GM12878 (cell line): Measurements from ENCODE around the gene MYCBPAP. TPM values are rescaled to one million over a fixed set of nuclear protein-coding genes. Genes with fewer than 3 reads are reported as not detected.

Experiments used
- ATAC-seq: fragments of 200-7000 bp; cut with Tn5 transposase; 3 replicates; pipeline ENCODE4 v1.9.1; 2020; ENCODE audit warnings: mild to moderate bottlenecking, moderate library complexity
- BruUV-seq: library from RNA; stranded (reverse); fragments of 400-500 nt; replicated peaks from 2 replicates; lab custom pipeline; 2021; lab: Mats Ljungman, UMichigan
- CTCF ChIA-PET: fragments of 300-600 bp; sonication (Branson Sonifier 250); formaldehyde crosslinking; extraction: SDS; loops from one replicate; lab custom pipeline; 2021; ENCODE audit warnings: inconsistent platforms; lab: Yijun Ruan, JAX
- POLR2A ChIA-PET: fragments of 350-600 bp; formaldehyde crosslinking; extraction: SDS; loops from one replicate; lab custom pipeline; 2021; ENCODE audit warnings: inconsistent platforms; lab: Charles Lee
- RAD21 ChIA-PET: fragments of 300-600 bp; sonication (Branson Sonifier 250); formaldehyde crosslinking; loops from one replicate; lab custom pipeline; 2023; ENCODE audit warnings: antibody characterized with exemption; ENCODE audit not compliant: unreplicated experiment; lab: Charles Lee
- SMC1A ChIA-PET: fragments of 300-600 bp; sonication (Branson Sonifier 250); formaldehyde crosslinking; loops from one replicate; lab custom pipeline; 2023; ENCODE audit not compliant: unreplicated experiment, uncharacterized antibody; lab: Charles Lee
- DNase-seq: peaks from one replicate; pipeline ENCODE4 v3.0.0-alpha.2; 2011; ENCODE audit warnings: low read depth, low spot score
- FAIRE-seq: peaks from 3 replicates; lab custom pipeline; 2011; peaks lifted over from hg19 to GRCh38; lab: Jason Lieb, UNC
- H2AFZ ChIP-seq: 2 replicates; pipeline ENCODE4 v1.6.0; 2011; ENCODE audit warnings: low read depth, low read length, control low read depth; ENCODE audit not compliant: control insufficient read depth
- H3K27ac ChIP-seq: 2 replicates; pipeline ENCODE4 v1.5.1; 2011; ENCODE audit warnings: control low read depth; ENCODE audit not compliant: control insufficient read depth, insufficient read depth
- H3K27me3 ChIP-seq, 2 experiments: replicated peaks in 1 of 2; 2 replicates each; pipeline versions ENCODE4 v1.6.0 to v1.6.1; 2011; ENCODE audit warnings: low read length in 1 of 2; ENCODE audit not compliant: control insufficient read depth in 2 of 2, insufficient read depth in 2 of 2
- H3K36me3 ChIP-seq, 2 experiments: 2 replicates each; pipeline ENCODE4 v1.5.1; 2011; ENCODE audit warnings: low read length in 1 of 2; ENCODE audit not compliant: control insufficient read depth in 2 of 2, insufficient read depth in 2 of 2
- H3K4me1 ChIP-seq: 2 replicates; pipeline ENCODE4 v1.6.1; 2011; ENCODE audit warnings: mild to moderate bottlenecking, low read length, moderate library complexity, mixed read lengths; ENCODE audit not compliant: control insufficient read depth, insufficient read depth
- H3K4me2 ChIP-seq: 2 replicates; pipeline ENCODE4 v1.6.0; 2011; ENCODE audit warnings: control low read depth; ENCODE audit not compliant: control insufficient read depth, insufficient read depth
- H3K4me3 ChIP-seq: fragments of 200-600 bp; sonication (generic); 2 replicates; pipeline ENCODE4 v1.5.1; 2016
- H3K79me2 ChIP-seq: 2 replicates; pipeline ENCODE4 v1.6.0; 2011; ENCODE audit warnings: low read length; ENCODE audit not compliant: control insufficient read depth, insufficient read depth
- H3K9ac ChIP-seq: 2 replicates; pipeline ENCODE4 v1.8.0; 2011; ENCODE audit warnings: low read length, control low read depth, mixed read lengths; ENCODE audit not compliant: control insufficient read depth, insufficient read depth
- H3K9me3 ChIP-seq: replicated peaks from 3 replicates; pipeline ENCODE4 v1.5.1; 2011; ENCODE audit warnings: mild to moderate bottlenecking, low read length; ENCODE audit not compliant: control insufficient read depth, insufficient read depth
- H4K20me1 ChIP-seq: 2 replicates; pipeline ENCODE4 v1.6.0; 2011; ENCODE audit not compliant: control insufficient read depth, insufficient read depth
- CHD1 ChIP-seq: IDR thresholded peaks from 2 replicates; pipeline ENCODE4 v1.6.1; 2012; ENCODE audit warnings: low read depth, low read length, improper control_type of control experiment
- CREB1 ChIP-seq: IDR thresholded peaks from 2 replicates; pipeline ENCODE4 v1.6.1; 2012; ENCODE audit warnings: low read depth, mild to moderate bottlenecking, inconsistent platforms
- DPF2 ChIP-seq: fragments of 450-650 bp; IDR thresholded peaks from 2 replicates; pipeline ENCODE4 v1.6.1; 2017; ENCODE audit warnings: mild to moderate bottlenecking
- E2F8 ChIP-seq: fragments of 450-650 bp; IDR thresholded peaks from 2 replicates; pipeline ENCODE4 v1.6.1; 2018; ENCODE audit warnings: mild to moderate bottlenecking, low read depth, moderate library complexity; ENCODE audit not compliant: partially characterized antibody
- NFIC ChIP-seq: IDR thresholded peaks from 2 replicates; pipeline ENCODE4 v1.6.1; 2012; ENCODE audit warnings: low read depth, mild to moderate bottlenecking, inconsistent platforms, low read length, moderate library complexity
- NFYA ChIP-seq: IDR thresholded peaks from 2 replicates; pipeline ENCODE4 v1.6.1; 2011; ENCODE audit warnings: low read depth, mild to moderate bottlenecking, low read length, improper control_type of control experiment, borderline replicate concordance
- SMAD1 ChIP-seq: fragments of 450-650 bp; IDR thresholded peaks from 2 replicates; pipeline ENCODE4 v1.6.1; 2018; ENCODE audit warnings: mild to moderate bottlenecking, low read depth; ENCODE audit not compliant: partially characterized antibody
- SRF ChIP-seq, 2 experiments: IDR thresholded peaks; 2 replicates each; pipeline ENCODE4 v1.6.1; 2011; ENCODE audit warnings: low read depth in 2 of 2, low read length in 2 of 2, mild to moderate bottlenecking in 1 of 2, moderate library complexity in 1 of 2
- WGBS: methylation state at CpG from one replicate; pipeline ENCODE4 v1.1.6; 2016; ENCODE audit warnings: low lambda C conversion rate; ENCODE audit not compliant: insufficient replicate concordance, insufficient coverage; ENCODE audit errors: missing lambda C conversion rate; 5-methylcytosine and 5-hydroxymethylcytosine counted together
- in situ Hi-C: fragments of 300-500 bp; cut with MboI; formaldehyde crosslinking; loops from 9 replicates; pipeline ENCODE4 v1.14.3; 2018; ENCODE audit warnings: mixed read lengths
- intact Hi-C: fragments of 100-400 bp; cut with micrococcal nuclease; formaldehyde crosslinking; loops from one replicate; pipeline ENCODE4 v1.14.2; 2022; ENCODE audit not compliant: unreplicated experiment
- polyA plus RNA-seq, 11 experiments: library from polyadenylated mRNA; depleted of rRNA in 4 of 11; unstranded in 6 of 11; stranded (reverse) in 5 of 11; fragments of >200 nt; fragmentation: Nextera tagmentation in 4 of 11; fragmentation: Illumina TruSeq in 1 of 11; extraction: Ambion mirVana in 4 of 11; extraction: Trizol in 1 of 11; gene quantifications; 1 replicate in 1 of 11; 2 replicates in 10 of 11; pipeline versions ENCODE4 v1.2.1 to v1.2.3, GENCODE V29; 2011 to 2016; ENCODE audit warnings: inconsistent platforms in 2 of 11, missing spikeins in 2 of 11, low read depth in 1 of 11
- total RNA-seq, 4 experiments: library from RNA; depleted of rRNA in 3 of 4; stranded (reverse); fragments of >200 nt in 3 of 4; fragmentation: Illumina TruSeq in 1 of 4; extraction: Trizol in 1 of 4; gene quantifications; 2 replicates each; pipeline versions ENCODE4 v1.2.1 to v1.2.3, GENCODE V29; 2013 to 2021

Gene MYCBPAP
- total and polyA plus RNA-seq, 10 of the 15 experiments (the other 5 are each of a cell fraction or from before 2014, with no cell fraction given), result 0.23 to 2.7 (median 1.5) TPM

- no peaks in the 10 kb centered on the region for H3K4me1 ChIP-seq
- CTCF ChIA-PET, result no interaction called here
- H4K20me1 ChIP-seq, result no peaks in the 10 kb centered on the region
- SMC1A ChIA-PET, result no interaction called here
- no peak overlapping the region for H3K9ac ChIP-seq
- ATAC-seq (no peak), DNase-seq (no peak), FAIRE-seq (no peak)
- no peak overlapping the region for H3K4me2 ChIP-seq
- no peaks in the 10 kb centered on the region for H3K9me3 ChIP-seq
- H3K4me3 ChIP-seq, result no peak overlapping the region
- H3K27me3 ChIP-seq, result peaks cover 17 to 19% of the 10 kb centered on the region in 2 experiments
- H3K36me3 ChIP-seq, result no peaks in the 10 kb centered on the region
- no TSS peak for BruUV-seq
- in situ Hi-C loops (no loop called here), intact Hi-C loops (no loop called here)
- WGBS, result 24% methylated on average over 7 of the region's 7 CpGs
- H3K79me2 ChIP-seq, result no peaks in the 10 kb centered on the region
- TF ChIP-seq NFYA, result no peak
- TF ChIP-seq DPF2, result no peak
- TF ChIP-seq NFIC, result no peak
- TF ChIP-seq SRF (IDR thresholded peaks at IDR 0.05; ENCODE audit: low read depth in 2 of 2, low read length in 2 of 2), result no peak
- TF ChIP-seq SMAD1, result no peak
- TF ChIP-seq E2F8, result no peak
- no peak for TF ChIP-seq CHD1
- no peak for TF ChIP-seq CREB1
- no peak overlapping the region for H2AFZ ChIP-seq
- RAD21 ChIA-PET, result no interaction called here
- H3K27ac ChIP-seq, result no peak overlapping the region
- POLR2A ChIA-PET, result no interaction called here
Observed at GRCh38 chr17:50529849-50530248, 21.6 kb downstream of the MYCBPAP start.
